GM19452 (cell line): ENCODE data around the gene KDM6B.
A peak's percentile ranks its signal among the peaks of the same experiment; 100 is the strongest.
"Not testable (repeated sequence)": the region's sequence is repeated elsewhere in the genome, so short reads cannot be mapped to it uniquely, and the experiment has no call there.

Source experiments
- ATAC-seq: cut with Tn5 transposase; IDR thresholded peaks from one replicate; pipeline ENCODE4 v1.9.1; 2021; ENCODE audit not compliant: unreplicated experiment

Gene KDM6B, protein sequence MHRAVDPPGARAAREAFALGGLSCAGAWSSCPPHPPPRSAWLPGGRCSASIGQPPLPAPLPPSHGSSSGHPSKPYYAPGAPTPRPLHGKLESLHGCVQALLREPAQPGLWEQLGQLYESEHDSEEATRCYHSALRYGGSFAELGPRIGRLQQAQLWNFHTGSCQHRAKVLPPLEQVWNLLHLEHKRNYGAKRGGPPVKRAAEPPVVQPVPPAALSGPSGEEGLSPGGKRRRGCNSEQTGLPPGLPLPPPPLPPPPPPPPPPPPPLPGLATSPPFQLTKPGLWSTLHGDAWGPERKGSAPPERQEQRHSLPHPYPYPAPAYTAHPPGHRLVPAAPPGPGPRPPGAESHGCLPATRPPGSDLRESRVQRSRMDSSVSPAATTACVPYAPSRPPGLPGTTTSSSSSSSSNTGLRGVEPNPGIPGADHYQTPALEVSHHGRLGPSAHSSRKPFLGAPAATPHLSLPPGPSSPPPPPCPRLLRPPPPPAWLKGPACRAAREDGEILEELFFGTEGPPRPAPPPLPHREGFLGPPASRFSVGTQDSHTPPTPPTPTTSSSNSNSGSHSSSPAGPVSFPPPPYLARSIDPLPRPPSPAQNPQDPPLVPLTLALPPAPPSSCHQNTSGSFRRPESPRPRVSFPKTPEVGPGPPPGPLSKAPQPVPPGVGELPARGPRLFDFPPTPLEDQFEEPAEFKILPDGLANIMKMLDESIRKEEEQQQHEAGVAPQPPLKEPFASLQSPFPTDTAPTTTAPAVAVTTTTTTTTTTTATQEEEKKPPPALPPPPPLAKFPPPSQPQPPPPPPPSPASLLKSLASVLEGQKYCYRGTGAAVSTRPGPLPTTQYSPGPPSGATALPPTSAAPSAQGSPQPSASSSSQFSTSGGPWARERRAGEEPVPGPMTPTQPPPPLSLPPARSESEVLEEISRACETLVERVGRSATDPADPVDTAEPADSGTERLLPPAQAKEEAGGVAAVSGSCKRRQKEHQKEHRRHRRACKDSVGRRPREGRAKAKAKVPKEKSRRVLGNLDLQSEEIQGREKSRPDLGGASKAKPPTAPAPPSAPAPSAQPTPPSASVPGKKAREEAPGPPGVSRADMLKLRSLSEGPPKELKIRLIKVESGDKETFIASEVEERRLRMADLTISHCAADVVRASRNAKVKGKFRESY (N-terminal part only)

DNA sequence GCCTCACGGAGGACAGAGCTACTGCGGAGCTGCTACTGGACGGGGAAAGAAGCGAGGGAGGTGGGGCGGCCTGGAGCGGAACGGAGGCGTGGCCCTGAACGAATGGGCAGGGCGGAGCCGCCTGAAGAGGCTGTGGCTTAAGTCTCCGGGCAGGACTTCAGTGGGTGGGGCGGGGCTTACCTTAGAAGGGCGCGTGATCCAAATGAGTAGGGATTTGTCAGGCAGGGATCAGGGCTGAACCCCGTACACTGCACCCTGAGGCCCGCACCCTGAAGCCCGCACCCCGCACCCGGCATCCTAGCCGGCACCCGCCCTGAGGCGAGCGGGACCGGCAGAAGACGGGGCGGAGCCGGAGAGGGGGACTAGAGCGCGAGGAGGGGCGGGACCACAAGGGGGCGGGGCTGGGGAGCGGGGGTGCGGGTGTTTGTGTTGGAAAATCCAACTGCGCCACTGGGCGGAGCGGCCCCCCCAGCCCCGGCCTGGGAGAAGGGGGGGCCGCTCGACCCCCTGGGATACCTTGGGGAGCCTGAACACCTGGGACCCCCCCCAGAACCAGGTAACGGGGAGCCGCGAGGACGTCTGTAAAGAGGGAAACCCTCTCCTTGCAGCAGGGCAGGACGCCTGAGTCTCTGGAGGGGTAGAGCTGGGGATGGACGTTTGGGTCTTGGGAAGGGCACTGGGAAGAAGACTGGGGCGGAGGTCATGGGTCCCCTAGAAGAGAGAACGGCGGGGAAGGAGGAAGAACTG is at the start of gene KDM6B:
Gene KDM6B, plus strand, starts transcription at position 423 of the 747 bp plus-strand sequence. CDS start 11,338 bp downstream, outside the sequence.
- peak; percentile 52 for ATAC-seq

DNA sequence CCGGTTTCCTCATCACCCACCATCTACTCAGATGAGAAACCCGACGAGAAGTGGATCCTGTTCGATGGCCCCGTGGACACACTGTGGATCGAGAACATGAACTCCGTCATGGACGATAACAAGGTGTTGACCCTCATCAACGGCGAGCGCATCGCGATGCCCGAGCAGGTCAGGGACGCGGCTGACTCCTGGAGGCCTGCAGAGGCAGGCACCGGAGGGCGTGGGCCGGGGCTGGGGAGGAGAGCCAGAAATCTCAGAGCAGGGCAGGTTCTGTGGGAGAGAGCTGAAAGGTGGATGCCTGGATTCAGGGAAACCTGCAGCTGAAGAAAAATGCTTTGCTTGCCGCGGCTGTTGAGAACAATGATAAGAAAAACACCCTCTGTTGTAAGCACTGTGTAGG is 47.2 kb upstream of the KDM6B start:
- no peak for ATAC-seq

DNA sequence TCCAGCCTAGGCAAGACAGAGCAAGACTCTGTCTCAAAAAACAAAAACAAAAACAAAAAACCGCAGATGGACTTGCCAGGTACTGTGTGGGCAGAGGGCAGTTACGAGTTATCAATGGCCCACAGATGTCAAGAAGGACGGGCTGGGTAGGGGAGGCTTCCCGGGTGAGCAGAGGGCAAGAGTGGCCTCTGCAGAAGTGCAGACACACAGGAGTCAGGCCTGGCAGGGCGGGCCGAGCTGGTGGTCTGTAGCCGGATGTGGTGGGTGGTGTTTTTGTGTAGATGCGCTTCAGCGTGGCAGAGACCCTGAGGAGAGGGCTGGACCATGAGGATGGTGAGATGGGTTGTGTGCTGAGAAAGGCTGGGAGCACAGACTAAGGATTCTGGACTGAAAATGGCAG is 44.9 kb upstream of the KDM6B start:
- no peak for ATAC-seq

DNA sequence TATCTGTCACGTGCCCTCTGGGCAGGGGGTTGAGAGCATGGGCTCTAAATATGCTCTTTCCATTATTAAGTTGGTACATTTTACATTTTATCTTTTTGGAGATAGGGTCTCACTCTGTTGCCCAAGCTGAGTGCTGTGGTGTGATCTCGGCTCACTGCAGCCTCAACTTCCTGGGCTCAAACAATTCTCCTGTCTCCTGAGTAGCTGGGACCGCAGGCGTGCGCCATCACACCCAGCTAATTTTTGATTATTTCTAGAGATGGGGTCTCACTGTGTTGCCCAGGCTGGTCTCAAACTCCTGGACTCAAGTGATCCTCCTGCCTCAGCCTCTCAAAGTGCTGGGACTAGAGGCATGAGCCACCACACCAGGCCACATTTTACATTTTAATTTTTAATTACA is 43.9 kb upstream of the KDM6B start:
- ATAC-seq: no peak

DNA sequence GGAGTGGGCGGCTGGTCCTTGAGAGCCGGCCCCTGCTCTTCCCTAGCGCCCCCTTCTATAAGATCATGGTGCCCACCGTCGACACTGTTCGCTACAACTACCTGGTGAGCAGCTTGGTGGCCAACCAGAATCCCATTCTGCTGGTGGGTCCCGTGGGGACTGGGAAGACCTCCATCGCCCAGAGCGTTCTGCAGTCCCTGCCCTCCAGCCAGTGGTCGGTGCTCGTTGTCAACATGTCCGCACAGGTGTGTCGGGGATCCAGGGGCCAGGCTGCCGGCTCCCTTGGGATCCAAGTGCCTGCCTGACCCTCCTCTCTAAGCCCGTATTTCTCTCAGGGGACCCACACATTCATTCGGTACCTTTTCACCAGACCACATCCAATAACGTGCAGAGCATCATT is 41.4 kb upstream of the KDM6B start:
- ATAC-seq: no peak

DNA sequence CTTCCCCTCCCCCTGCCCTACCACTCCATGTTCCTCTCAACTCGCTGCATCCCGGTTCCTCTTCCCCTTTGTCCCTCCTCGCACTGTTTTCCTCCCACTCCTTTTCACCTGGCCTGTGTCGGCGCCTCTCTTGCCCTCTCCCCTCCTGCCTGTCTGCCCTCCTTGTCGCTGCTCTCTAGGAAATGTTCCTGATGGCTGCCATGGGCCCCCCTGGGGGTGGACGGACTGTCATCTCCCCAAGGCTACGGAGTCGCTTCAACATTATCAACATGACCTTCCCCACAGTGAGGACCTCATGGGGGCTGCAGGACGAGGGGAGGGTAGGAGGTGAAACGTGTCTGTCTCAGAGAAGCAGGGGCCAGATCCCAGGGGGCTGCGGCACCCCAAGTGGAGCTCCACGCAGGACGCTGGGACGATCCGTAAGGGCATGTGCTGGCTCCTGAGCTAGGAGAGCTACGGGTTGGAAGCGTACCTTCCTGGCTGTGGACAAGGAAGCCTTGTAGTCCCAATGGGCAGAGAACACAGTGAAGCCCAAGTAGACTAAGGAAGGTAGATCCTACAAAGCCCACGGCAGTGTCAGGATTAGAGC is 39.8 kb upstream of the KDM6B start:
- no peak for ATAC-seq

DNA sequence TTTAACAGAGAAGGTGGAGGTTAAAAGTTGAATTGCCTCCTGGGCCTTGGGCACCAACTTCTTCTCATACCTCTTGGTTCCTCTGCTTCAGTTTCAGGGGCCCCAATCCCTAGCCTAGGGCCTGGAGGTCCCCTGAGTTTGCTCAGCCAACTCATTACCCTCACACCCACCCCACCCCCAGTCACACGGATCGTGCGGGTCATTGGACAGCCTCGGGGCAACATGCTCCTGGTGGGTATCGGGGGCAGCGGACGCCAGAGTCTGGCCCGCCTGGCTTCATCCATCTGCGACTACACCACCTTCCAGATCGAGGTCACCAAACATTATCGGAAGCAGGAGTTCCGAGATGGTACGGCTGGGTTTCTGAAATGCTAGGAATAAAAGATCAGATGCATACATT is 36.0 kb upstream of the KDM6B start:
- no peak for ATAC-seq

DNA sequence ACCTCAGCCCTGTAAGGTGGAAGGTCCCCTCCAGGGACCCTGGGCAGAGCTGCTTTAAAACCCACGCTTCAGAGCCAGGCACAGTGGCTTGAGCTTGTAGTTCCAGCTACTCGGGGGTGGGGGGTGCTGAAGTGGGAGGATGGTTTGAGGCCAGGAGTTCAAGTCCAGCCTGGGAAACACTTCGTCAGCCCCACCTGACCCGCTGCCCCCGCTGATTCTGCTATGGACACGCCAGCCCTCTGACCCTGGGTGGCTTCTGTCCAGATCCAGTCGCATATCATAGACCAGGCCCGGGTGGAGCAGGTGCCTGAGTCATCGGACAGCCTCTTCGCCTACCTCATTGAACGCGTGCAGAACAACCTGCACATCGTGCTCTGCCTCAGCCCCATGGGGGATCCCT is 35.2 kb upstream of the KDM6B start:
- ATAC-seq: no peak

DNA sequence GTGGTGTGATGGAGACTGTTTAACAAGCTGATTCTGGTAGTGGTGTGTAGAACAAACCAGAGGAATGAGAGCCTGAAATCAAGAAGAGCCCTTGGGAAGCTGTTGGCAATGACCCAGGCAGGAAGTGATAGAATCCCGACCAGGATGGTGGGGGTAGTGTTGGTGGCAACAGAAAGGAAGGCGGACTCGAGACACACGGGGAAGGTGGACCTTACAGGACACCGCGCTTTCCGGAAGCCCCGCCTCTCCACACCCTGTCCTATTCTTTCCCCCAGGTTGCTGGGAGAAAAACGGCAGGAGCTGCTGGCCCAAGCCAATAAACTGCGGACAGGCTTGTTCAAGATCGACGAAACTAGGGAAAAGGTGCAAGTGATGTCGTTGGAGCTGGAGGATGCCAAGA is 30.0 kb upstream of the KDM6B start:
- no peak for ATAC-seq

DNA sequence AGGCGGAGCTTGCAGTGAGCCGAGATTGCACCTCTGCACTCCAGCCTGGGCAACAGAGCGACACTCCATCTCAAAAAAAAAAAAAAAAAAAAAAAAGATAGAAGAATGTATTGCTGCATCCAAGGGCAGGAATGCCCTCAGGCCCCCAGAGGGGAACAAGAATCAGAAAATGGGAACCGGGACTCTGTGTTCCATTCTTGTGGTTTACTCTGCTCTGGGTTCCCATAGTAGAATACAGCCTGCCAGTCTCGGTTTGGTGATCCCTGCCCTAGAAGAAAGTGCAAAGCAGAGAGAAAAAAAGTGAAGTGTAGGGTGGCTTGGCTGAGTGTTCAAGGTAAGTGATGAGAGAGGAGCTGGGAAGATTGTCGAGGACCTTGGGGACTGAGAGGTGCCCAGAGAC is 27.4 kb upstream of the KDM6B start:
- no peak for ATAC-seq

DNA sequence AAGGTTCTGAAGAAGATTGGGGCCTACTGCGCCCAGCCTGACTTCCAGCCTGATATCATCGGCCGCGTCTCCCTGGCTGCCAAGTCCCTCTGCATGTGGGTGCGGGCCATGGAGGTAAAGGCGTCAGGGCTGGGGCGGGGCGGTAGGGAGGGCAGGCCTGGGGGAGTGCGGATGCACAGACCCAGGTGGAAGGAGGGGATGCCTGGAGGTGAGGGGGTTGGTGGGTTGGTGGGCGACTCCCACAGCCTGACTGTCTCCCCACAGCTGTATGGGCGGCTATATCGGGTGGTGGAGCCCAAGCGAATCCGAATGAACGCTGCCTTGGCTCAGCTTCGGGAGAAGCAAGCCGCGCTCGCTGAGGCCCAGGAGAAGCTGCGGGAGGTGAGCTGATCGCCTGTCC is 26.8 kb upstream of the KDM6B start:
- no peak for ATAC-seq

DNA sequence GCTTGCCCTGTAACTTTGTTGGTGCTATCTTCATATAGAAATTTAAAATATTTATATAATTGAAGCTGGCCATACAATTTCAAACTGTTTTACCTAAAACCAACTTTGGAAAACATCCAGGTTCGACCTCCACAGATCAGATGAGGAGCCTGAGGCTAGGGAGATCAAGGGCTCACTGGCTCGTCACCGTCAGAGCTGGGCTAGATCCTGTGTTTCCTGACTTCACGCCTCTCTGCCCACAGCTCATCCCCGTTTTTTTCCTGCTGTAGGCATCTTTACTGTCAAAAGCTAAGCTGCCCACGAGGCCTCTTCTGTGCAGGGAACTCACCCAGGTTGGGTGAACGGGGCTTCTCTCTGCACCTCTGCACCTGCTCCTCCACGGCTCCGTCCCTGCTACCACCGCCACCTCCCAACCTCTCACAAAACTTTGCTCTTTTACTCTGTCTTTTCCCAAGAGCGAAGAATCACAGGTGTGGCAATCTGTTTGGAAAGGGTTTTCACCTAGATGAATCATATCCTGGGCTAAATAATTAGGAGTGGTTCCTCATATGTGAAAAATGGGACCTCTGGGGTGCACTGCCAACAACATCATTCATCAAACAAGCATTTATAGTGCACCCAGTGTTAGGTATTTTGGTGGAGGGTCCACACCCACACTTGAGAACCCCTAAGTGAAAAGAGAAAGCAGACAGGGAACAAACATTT is 24.8 kb upstream of the KDM6B start:
- ATAC-seq: no peak

DNA sequence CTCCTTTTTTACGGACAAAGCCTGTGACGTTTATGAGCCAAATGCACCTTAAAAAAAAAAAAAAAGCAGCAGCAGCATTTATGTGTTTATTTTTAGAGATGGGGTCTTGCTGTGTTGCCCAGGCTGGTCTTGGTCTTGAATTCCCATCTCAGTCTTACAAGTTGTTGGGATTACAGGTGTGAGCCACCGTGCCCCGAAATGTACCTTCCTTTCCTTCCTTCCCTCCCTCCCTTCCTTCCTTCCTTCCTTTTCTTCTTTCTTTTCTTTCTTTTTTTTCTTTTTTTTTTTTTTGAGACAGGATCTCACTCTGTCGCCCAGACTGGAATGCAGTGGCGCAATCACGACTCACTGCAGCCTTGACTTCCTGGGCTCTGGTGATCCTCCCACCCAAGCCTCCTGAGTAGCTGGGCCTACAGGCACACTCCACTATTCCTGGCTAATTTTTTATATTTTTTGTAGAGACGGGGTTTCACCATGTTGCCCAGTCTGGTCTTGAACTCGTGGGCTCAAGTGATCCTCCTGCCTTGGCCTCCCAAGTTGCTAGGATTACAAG is 24.1 kb upstream of the KDM6B start:
- not testable (repeated sequence) for ATAC-seq

DNA sequence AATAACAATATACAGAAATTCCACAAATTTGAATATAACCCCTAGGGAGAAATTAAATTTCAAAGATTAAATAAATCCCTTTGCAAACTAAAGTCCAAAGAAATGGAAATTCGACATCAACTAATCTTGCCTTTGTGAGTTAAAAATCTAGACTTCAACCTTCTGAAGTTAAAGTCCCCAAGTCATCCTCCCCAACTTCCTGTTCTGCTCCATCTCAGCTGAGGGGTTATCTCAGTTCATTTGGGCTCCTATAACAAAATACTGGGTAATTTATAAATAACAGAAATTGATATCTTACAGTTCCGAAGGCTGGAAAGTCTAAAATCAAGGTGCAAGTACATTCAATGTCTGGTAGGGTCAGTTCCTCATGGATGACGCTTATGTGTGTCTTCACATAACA is 22.8 kb upstream of the KDM6B start:
- ATAC-seq: no peak

DNA sequence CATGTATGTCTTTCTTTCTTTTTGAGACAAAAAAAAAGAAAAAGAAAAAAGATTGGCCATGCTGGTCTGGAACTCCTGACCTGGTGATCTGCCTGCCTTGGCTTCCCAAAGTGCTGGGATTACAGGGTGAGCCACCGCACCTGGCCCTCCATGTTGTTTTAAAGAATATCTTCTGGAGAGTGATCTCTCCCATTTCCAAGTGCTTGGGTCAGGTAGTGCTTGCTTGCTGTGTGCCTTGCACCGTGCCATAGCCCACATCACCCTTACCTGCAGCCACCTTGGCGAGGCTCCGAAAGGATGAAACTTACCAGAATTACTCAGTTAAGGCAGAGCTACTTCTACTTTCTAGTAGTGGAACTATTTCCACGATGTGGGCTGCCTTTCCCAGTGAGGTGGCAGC is 19.0 kb upstream of the KDM6B start:
- no peak for ATAC-seq

DNA sequence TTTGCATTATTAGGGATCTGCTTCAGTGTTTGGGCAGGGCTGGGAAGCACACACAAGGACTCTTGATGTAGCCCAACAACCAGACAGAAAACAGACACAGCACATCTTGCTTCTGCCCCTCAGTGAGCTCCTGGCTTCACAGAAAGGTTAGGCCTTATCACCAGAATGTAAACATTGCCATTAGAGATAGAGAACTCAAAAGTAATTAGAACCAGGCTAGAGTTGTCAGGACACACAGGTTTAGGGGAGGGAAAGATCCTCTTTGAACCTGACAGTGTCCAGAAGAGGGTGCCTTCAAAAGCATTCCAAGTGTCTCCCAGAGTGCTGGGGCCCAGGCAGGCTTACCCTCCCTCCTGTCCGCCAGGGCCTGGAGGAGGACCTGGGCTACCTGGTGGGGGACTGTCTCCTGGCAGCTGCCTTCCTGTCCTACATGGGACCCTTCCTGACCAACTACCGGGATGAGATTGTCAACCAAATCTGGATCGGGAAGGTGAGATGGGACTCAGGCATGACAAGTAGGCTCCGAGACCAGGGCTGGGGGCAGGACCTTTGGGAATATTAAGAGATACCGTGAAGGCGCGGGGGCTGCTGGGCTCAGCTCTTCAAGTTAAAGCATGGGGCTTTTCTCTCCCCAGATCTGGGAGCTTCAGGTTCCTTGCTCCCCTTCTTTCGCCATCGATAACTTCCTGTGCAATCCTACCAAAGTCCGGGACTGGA is 16.9 kb upstream of the KDM6B start:
- no peak for ATAC-seq

DNA sequence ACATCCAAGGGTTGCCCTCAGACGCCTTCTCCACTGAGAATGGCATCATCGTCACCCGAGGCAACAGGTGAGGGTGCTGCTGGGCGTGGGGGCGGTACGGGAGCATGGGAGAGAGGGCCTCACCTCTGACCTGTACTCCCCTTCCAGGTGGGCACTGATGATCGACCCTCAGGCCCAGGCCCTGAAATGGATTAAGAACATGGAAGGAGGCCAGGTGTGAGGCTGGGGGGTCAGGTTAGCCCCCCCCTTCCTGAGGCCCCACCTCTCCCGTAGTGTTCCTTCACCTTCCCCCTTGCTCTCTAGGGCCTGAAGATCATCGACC is 16.4 kb upstream of the KDM6B start:
- no peak for ATAC-seq

DNA sequence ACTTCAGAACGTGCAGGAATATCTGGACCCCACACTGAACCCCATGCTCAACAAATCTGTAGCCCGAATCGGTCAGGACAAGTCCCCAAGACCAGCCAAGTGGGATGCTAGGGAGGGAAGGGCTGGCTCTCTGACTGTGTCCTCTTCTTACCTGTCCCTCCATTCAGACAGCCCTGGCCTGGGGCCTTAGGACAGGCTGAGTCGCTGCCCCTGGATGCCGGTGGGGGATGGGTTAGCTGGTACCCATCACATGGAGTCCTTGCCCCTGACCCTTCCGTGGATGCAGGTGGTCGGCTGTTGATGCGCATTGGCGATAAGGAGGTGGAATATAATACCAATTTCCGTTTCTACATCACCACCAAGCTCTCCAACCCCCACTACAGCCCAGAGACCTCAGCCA is 16.0 kb upstream of the KDM6B start:
- ATAC-seq: no peak
